Heart left ventricle (tissue), 16 donors: Measurements from ENCODE around the gene TCERG1. TPM values are rescaled to one million over a fixed set of nuclear protein-coding genes. Genes with fewer than 3 reads are reported as not detected.

Experiments used
- ATAC-seq, 4 donors: fragments of 200-7000 bp; cut with Tn5 transposase; one replicate each; pipeline ENCODE4 v1.9.1; 2020 to 2022; ENCODE audit warnings: moderate library complexity in 4 of 4, mild to moderate bottlenecking in 3 of 4, moderate number of reproducible peaks in 1 of 4
- DNase-seq, 5 donors: peaks; one replicate each; pipeline ENCODE4 v3.0.0-alpha.2; 2020
- H3K27ac ChIP-seq, 12 donors: fragments of 200-600 bp; sonication (generic) in 4 of 12; one replicate each; pipeline versions ENCODE4 v1.5.0 to v1.8.0; 2016 to 2022; ENCODE audit warnings: mild to moderate bottlenecking in 2 of 12
- H3K27me3 ChIP-seq, 9 donors: fragments of 200-600 bp; sonication (generic) in 2 of 9; one replicate each; pipeline versions ENCODE4 v1.5.1 to v1.8.0; 2016 to 2022; ENCODE audit warnings: mild to moderate bottlenecking in 3 of 9
- H3K36me3 ChIP-seq, 9 donors: fragments of 200-600 bp; sonication (generic) in 2 of 9; one replicate each; pipeline versions ENCODE4 v1.5.0 to v1.8.0; 2018 to 2022; ENCODE audit warnings: mild to moderate bottlenecking in 2 of 9
- H3K4me1 ChIP-seq, 12 donors: fragments of 200-600 bp; sonication (generic) in 4 of 12; one replicate each; pipeline versions ENCODE4 v1.5.0 to v1.8.0; 2016 to 2022; ENCODE audit warnings: mild to moderate bottlenecking in 3 of 12
- H3K4me3 ChIP-seq, 12 donors: fragments of 200-600 bp; sonication (generic) in 4 of 12; one replicate each; pipeline versions ENCODE4 v1.5.0 to v1.8.0; 2017 to 2022; ENCODE audit warnings: mild to moderate bottlenecking in 9 of 12, moderate library complexity in 4 of 12
- H3K9me3 ChIP-seq, 12 donors: fragments of 200-600 bp; sonication (generic) in 4 of 12; one replicate each; pipeline versions ENCODE4 v1.5.0 to v1.8.0; 2016 to 2022; ENCODE audit warnings: mild to moderate bottlenecking in 1 of 12
- CTCF ChIP-seq, 12 donors: fragments of 200-600 bp; sonication (generic) in 4 of 12; IDR thresholded peaks; one replicate each; pipeline versions ENCODE4 v1.5.0 to v1.8.0; 2018 to 2022; ENCODE audit warnings: antibody characterized with exemption in 12 of 12, mild to moderate bottlenecking in 5 of 12
- POLR2A ChIP-seq, 2 donors: fragments of 450-650 bp; IDR thresholded peaks; one replicate each; pipeline ENCODE4 v1.6.1; 2017; ENCODE audit warnings: antibody characterized with exemption in 2 of 2, mild to moderate bottlenecking in 2 of 2, moderate library complexity in 2 of 2
- WGBS, 4 donors: extraction: QIAGEN DNeasy Blood & Tissue Kit in 2 of 4; methylation state at CpG; one replicate each; pipeline versions ENCODE4 v1.1.5 to v1.1.7; 2013 to 2018; 5-methylcytosine and 5-hydroxymethylcytosine counted together
- intact Hi-C, 10 donors: fragments of 100-400 bp; cut with DNase I; formaldehyde crosslinking; loops; one replicate each; pipeline versions ENCODE4 v1.11.1 to v1.14.2; 2022
- polyA plus RNA-seq, 2 donors: library from polyadenylated mRNA; stranded (reverse); fragments of 200-250 nt; gene quantifications; one replicate each; pipeline ENCODE4 v1.2.3, GENCODE V29; 2013
- total RNA-seq, 9 donors: library from RNA; depleted of rRNA in 2 of 9; stranded (reverse); fragments of >200 nt in 2 of 9; fragmentation: NEBNext Ultra II Directional in 3 of 9; extraction: Animal tissue kit (Norgen Biotek cat#: 25700) in 3 of 9; gene quantifications; one replicate each; pipeline versions ENCODE4 v1.1.0 to v1.2.4, GENCODE V29; 2016 to 2023
- donor health status: ischemic (EF 13 %, LVEDD 7.1; RV severe dilation, severe dysfunction).
- donor health status: healthy with polysubstance abuse.
- donor health status: DM: no; HTN: yes; CAD: no.
- donor health status: DM: no; HTN: no; CAD: no.
- donor health status: ischemic (EF 25% LVEDD 6.9; RV normal size, moderate dysfunction).
- donor health status: ischemic (EF 25% LVEDD 5.7; RV mildly dilated, moderate dysfunction).
- donor health status: healthy.
- donor health status: DM: yes; HTN: yes; CAD: no.
- donor health status: ischemic (EF 35%, LVEDD 5.7; RV mildly dilated, moderate dysfunction).
- donor health status: nonischemic (EF 11% LVEDD 7.7; RV severe dilation, severe dysfunction).
- donor health status: DM: yes; HTN: yes; CAD: no.
- donor health status: PGD.
- donor health status: ischemic (EF 29% LVEDD 5.4; RV normal size, mild dysfunction).
- donor health status: nonischemic (EF 23%, LVEDD 6.1; RV moderate dilation, normal function).

Gene TCERG1
- total and polyA plus RNA-seq, 11 donors = 13.8 to 28.7 (median 21.6) TPM

DNA sequence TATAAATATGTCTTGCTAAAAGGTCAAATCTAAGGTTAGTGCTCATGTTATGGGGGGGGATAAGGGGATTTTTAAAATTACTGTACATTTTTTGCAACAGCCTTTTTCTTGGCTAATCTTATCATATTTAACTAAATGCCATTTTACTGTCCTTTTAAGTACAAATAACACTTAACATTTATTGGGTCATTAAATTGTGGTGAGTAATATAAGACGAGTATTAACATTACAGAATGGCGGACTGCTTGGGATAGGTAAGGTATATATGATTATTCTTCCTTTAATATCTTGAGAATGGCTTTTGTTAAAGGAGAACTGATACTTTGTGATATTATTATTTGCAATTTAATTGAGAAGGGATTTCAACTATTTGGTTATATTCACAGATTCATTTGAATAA, 35.6 kb downstream of the TCERG1 start:
- Histone ChIP-seq H3K4me1 (peaks cover 0 to 2% (median 0%) of the 10 kb centered on the region in 12 donors), H3K27me3 (no peaks in the 10 kb centered on the region), H3K27ac (no peak overlapping the region), H3K9me3 (no peaks in the 10 kb centered on the region), H3K36me3 (peaks cover 0 to 98% (median 86%) of the 10 kb centered on the region in 9 donors), H3K4me3 (no peak overlapping the region)
- no peak for TF ChIP-seq POLR2A (IDR thresholded peaks at IDR 0.05)
- TF ChIP-seq CTCF (IDR thresholded peaks at IDR 0.05) = no peak
- 94 to 98% (median 97%) methylated on average over 2 of the region's 2 CpGs for WGBS, 4 donors
- ATAC-seq (no peak), DNase-seq (no peak)
- intact Hi-C loops = no loop called here

- no peak overlapping the region for H3K4me3 ChIP-seq
- intact Hi-C loops = no loop called here
- TF ChIP-seq POLR2A (IDR thresholded peaks at IDR 0.05) = no peak
- no peak for TF ChIP-seq CTCF (IDR thresholded peaks at IDR 0.05)
- no peaks in the 10 kb centered on the region for H3K27me3 ChIP-seq
- H3K36me3 ChIP-seq = peaks cover 0 to 94% (median 71%) of the 10 kb centered on the region in 9 donors
- H3K27ac ChIP-seq = peak overlapping the region in 9 of 12 donors; percentile 1 to 70 (median 9)
- H3K9me3 ChIP-seq = no peaks in the 10 kb centered on the region
- DNase-seq (no peak), ATAC-seq (peak; percentile 45 to 75 (median 60))
- peaks cover 0 to 2% (median 0%) of the 10 kb centered on the region in 12 donors for H3K4me1 ChIP-seq
These were observed 37.7 kb downstream of the TCERG1 start for GRCh38 chr5:146484714-146485391.

DNA sequence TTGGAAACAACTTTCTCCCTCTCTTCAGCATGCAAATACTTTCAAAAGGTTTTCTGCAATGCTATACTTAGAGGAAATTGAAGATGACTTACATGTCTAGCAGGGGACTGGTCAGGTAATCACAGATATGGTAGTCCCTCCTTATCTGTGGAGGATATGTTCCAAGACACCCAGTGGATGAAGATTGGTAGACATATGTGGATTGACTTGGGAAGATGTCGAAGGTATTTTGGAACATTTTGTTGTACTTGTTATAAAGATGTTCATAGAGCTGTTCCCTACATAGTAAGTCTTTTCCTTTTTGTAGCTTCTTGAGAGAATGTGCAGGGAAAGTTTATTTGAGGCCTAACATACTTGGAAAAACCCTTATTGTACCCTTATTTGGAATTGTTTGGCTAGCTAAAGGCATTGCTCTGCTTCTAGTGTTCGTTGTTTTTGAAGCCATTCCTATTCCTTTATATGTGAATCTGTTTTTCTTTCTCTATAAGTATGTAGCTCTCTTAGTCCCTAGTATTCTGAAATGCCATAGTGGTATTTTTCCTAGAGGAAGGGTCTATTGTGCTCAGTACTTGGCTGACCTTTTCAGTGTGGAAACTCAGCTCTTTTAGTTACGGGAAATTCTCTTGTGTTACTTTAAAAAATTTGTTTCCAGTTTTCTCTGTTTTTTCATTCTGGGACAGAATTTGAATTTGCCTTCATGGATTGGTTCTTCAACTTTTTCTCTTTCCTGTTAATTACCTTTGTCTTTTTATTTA, 43.1 kb downstream of the TCERG1 start:
- intact Hi-C loops = no loop called here
- H3K27me3 ChIP-seq = no peaks in the 10 kb centered on the region
- no peaks in the 10 kb centered on the region for H3K9me3 ChIP-seq
- H3K4me1 ChIP-seq = no peaks in the 10 kb centered on the region
- peaks cover 0 to 71% (median 41%) of the 10 kb centered on the region in 9 donors for H3K36me3 ChIP-seq
- H3K27ac ChIP-seq = no peak overlapping the region
- no peak for ATAC-seq
- no peak for DNase-seq
- 59 to 93% (median 85%) methylated on average over 3 of the region's 3 CpGs for WGBS, 4 donors
- H3K4me3 ChIP-seq = no peak overlapping the region
- no peak for TF ChIP-seq POLR2A (IDR thresholded peaks at IDR 0.05)
- TF ChIP-seq CTCF (IDR thresholded peaks at IDR 0.05) = no peak

GRCh38 chr5:146494656-146495055, 47.5 kb downstream of the TCERG1 start:
- WGBS, 4 donors = 53 to 71% (median 64%) methylated on average over 2 of the region's 2 CpGs
- Histone ChIP-seq H3K27ac (no peak overlapping the region), H3K36me3 (peaks cover 0 to 68% (median 36%) of the 10 kb centered on the region in 9 donors), H3K9me3 (no peaks in the 10 kb centered on the region), H3K4me3 (no peak overlapping the region), H3K4me1 (no peaks in the 10 kb centered on the region), H3K27me3 (no peaks in the 10 kb centered on the region)
- DNase-seq (no peak), ATAC-seq (no peak)
- intact Hi-C loops = no loop called here
- no peak for TF ChIP-seq CTCF (IDR thresholded peaks at IDR 0.05)
- no peak for TF ChIP-seq POLR2A (IDR thresholded peaks at IDR 0.05)
